Limb (tissue), 2 donors: ENCODE data around the gene CDC42EP1.
"Not testable (repeated sequence)": the region's sequence is repeated elsewhere in the genome, so short reads cannot be mapped to it uniquely, and the experiment has no call there.

ENCODE experiments used
- DNase-seq, 2 donors: peaks; one replicate each; pipeline ENCODE4 v3.0.0-alpha.2; 2016; ENCODE audit errors: extremely low spot score in 2 of 2

CDC42EP1 gene

GRCh38 chr22:37533995-37534394 lies 26.3 kb upstream of the CDC42EP1 start:
- DNase-seq: no peak

GRCh38 chr22:37534445-37534844 lies 25.8 kb upstream of the CDC42EP1 start:
- DNase-seq: no peak

- no peak for DNase-seq
Observed at GRCh38 chr22:37535159-37535558, 25.1 kb upstream of the CDC42EP1 start.

- peak; percentile 92 to 94 for DNase-seq
Observed at GRCh38 chr22:37538590-37539357, 21.5 kb upstream of the CDC42EP1 start.

GRCh38 chr22:37539790-37540189 lies 20.5 kb upstream of the CDC42EP1 start:
- not testable (repeated sequence) for DNase-seq

- not testable (repeated sequence) for DNase-seq
Observed at GRCh38 chr22:37542416-37542815, 17.9 kb upstream of the CDC42EP1 start.

GRCh38 chr22:37542959-37543358 lies 17.3 kb upstream of the CDC42EP1 start:
- no peak for DNase-seq

- DNase-seq: no peak
Observed at GRCh38 chr22:37544955-37545702, 15.2 kb upstream of the CDC42EP1 start.

GRCh38 chr22:37545703-37546436 lies 14.4 kb upstream of the CDC42EP1 start:
- peak; percentile 87 to 91 for DNase-seq

- peak in 1 of 2 donors; percentile 58 for DNase-seq
Observed at GRCh38 chr22:37546437-37547250, 13.6 kb upstream of the CDC42EP1 start.

- DNase-seq: peak in 1 of 2 donors; percentile 45
Observed at GRCh38 chr22:37547251-37547741, 13.0 kb upstream of the CDC42EP1 start.

- DNase-seq: peak in 1 of 2 donors; percentile 56
Observed at GRCh38 chr22:37549704-37550059, 10.6 kb upstream of the CDC42EP1 start.

GRCh38 chr22:37550921-37551320 lies 9.4 kb upstream of the CDC42EP1 start:
- not testable (repeated sequence) for DNase-seq

- DNase-seq: no peak
Observed at GRCh38 chr22:37551981-37552380, 8.3 kb upstream of the CDC42EP1 start.

- peak; percentile 75 to 83 for DNase-seq
Observed at GRCh38 chr22:37552524-37553163, 7.6 kb upstream of the CDC42EP1 start.

- DNase-seq: no peak
Observed at GRCh38 chr22:37553725-37554124, 6.6 kb upstream of the CDC42EP1 start.

- no peak for DNase-seq
Observed at GRCh38 chr22:37555029-37555428, 5.3 kb upstream of the CDC42EP1 start.

- no peak for DNase-seq
Observed at GRCh38 chr22:37556710-37557109, 3.6 kb upstream of the CDC42EP1 start.

- DNase-seq: no peak
Observed at GRCh38 chr22:37557321-37558001, 2.8 kb upstream of the CDC42EP1 start.

- no peak for DNase-seq
Observed at GRCh38 chr22:37558815-37559214, 1.5 kb upstream of the CDC42EP1 start.
